GM19438 (cell line): Measurements from ENCODE around the gene SDK2.

Experiments used
- ATAC-seq: cut with Tn5 transposase; IDR thresholded peaks from one replicate; pipeline ENCODE4 v1.9.1; 2021; ENCODE audit warnings: low read depth; ENCODE audit not compliant: unreplicated experiment

The SDK2 gene

DNA sequence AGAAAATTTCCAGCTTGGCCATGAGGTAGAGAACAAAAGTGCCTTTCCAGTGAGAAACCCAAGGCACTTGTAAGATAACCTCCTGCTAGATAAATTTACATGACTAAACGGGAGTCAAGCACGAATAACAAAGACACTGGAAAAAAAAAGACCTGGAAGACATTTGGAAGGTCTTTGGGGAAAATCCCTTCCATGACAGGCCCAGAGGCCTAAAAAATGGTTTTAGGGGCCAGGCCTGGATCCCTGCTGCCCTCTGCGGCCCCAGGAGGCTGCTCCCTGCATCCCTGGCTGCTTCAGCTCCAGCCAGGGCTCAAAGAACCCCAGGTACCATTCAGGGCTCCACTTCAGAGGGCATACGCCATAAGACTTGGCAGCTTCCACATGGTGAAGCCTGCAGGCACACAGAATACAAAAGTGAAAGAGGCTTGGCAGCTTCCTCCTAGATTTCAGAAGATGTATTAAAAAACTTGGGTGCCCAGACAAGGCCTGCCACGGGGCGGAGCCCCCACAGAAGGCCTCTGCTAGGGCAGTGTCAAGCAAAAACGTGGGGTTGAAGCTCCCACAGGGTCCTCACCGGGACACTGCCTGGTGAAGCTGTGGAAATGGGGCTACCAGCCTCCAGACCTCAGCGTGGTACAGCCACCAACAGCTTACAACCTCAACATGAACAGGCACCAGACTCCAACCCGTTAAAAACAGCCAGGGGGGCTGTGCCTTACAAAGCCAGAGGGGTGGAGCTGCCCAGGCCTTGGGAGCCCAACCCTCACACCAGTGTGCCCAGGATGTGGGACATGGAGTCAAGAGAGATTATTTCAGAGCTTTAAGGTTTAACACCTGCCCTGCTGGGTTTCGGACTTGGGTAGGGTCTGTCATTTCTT is 77.1 kb downstream of the SDK2 start:
- ATAC-seq, result no peak

DNA sequence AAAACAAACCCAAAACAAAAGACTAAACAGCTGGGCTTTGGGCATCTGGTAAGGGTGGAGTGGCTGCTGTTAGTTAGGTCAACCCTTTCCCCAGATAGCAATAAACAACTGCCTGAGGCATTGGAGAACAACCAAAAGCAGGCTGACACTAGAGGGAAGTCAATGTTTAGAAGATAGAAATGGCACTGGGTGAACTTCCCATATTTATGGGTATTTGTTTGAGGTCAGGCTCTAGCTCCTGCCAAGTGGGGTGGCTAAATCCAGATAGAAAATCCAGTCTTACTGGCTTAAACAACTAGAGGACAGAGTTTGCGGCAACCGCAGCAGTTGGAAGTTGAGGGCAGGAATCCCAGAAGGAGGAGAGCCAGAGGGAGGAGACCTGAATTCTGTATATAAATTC is 79.4 kb downstream of the SDK2 start:
- ATAC-seq, result no peak

DNA sequence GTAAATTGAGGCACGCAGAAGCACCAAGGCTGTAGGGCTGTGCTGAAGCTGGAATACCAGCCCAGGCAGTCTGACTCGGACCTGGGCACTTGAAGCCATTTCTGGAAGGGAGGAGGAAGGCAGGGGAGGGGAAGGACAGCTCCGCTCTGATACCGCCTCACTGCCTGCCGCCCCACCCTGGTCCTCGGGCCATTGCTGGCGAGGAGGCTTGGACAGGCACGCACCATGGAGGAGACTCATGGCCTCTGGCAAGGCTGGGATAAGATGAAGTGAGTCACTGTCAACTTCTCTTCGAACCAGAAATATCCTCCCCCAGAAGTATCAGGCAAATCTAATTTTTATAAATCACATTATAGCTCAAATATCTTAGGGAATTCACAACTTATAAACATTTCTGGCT is 81.3 kb downstream of the SDK2 start:
- ATAC-seq, result no peak

DNA sequence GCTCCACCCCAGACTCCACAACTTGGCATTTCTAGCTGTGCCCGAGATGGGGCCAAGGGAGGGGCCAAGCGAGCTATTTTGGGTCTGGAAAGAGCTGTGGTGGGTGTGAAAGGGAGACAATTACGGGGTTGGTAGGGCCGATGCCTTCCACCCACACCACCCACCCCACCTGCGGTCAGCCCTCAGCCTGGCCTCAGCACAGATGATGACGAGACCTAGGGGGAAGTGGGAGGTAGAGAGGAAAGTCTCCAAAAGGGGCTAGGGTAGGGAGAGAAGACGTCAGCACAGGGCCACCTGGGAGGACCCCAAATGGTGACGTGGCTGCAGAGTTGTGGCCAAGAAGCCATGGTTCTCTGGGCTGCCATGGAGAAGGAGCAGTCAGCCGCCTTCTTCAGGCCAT is 83.1 kb downstream of the SDK2 start:
- ATAC-seq, result no peak

GRCh38 chr17:73560661-73561060 is 83.6 kb downstream of the SDK2 start:
- no peak for ATAC-seq

GRCh38 chr17:73559532-73559931 is 84.7 kb downstream of the SDK2 start:
- no peak for ATAC-seq

DNA sequence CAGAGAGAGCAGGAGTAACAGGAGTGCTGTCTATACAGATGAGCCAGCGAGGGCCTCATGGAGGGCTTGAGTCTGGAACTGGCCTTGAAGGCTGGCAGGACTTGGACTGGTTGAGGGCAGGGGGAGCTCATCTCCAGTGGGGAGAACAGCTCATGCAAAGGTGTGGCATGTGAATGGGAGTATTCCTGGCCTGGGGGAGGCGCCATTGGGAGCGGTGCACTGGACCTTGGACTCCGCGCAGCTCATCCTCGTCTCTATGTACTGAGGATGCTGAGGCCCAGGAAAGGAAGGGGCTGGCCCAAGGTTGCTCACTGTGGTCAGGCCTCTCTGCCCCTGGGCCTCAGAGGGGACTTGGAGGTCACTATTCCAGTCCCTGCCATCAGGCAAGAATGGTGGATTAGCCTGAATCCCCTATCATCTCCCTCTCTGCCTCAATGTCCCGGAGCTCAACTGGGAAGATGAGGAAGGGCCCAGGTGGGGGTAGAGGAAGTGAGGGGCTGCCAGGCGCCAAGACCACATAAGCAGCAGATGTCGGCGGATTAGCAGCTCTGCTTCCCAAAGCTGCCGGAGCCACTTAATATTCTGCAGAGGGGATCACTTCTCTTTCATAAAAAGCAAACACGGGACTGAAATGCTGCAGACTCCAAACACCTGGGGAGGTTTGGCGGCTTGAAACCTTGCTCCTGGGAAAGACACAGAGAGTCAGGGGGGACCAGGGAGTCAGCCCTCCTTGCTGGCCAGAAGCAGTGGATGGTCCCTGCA is 88.9 kb downstream of the SDK2 start:
- no peak for ATAC-seq

GRCh38 chr17:73554498-73554897 is 89.7 kb downstream of the SDK2 start:
- ATAC-seq, result no peak

DNA sequence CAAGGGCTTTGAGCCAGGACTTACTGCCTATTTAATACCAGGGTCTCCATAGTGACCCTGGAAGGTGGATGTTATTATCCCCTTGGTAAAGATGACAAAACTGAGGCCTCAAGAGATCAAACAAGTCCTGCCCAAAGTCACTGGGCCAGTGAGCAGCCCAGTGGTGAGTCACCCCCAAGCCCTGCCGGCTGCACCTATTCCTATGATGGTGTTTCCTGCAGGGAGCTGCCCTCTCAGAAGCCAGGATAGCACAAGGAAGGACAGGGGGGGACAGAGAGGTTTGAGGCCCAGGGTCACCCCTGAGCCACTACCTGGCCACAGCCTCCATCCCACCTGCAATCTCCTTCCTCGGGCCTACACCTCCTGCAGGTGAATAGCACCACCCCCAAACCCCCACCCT is 90.9 kb downstream of the SDK2 start:
- ATAC-seq, result no peak

GRCh38 chr17:73552300-73553048 is 91.8 kb downstream of the SDK2 start:
- ATAC-seq, result no peak

- ATAC-seq, result no peak
These were observed 92.5 kb downstream of the SDK2 start for GRCh38 chr17:73551759-73552158.

- no peak for ATAC-seq
These were observed 93.1 kb downstream of the SDK2 start for GRCh38 chr17:73551144-73551543.

GRCh38 chr17:73550556-73550955 is 93.7 kb downstream of the SDK2 start:
- ATAC-seq, result no peak

DNA sequence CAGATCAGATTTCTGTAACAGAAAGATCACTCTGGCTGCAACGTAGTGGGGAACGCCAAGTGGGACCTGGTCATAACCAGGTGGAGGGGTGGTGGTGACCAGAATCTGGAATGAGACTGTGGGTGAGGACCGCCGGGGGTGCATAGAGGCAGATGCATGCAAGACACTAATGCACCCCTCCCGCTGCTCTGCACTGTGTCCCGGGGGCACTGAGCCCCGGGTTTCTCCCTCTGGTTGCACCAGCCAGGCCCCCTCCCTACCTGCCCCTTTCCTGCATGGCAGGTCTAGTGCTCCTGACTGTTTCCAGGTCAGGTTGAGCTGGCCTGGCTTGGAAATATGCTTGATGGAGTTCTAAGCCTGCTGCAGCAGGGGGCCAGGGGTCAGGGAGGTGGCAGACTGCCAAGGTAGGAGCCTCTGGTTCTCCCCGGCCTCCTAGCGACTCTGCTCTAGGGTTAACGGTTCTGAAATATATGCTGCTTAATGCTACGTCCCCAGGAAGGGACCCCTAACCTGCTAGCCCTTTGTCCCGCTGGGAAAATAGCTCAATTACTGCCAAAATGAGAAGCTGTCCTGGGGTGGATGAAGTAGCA is 94.3 kb downstream of the SDK2 start:
- no peak for ATAC-seq

- ATAC-seq, result no peak
These were observed 95.5 kb downstream of the SDK2 start for GRCh38 chr17:73548620-73549311.

DNA sequence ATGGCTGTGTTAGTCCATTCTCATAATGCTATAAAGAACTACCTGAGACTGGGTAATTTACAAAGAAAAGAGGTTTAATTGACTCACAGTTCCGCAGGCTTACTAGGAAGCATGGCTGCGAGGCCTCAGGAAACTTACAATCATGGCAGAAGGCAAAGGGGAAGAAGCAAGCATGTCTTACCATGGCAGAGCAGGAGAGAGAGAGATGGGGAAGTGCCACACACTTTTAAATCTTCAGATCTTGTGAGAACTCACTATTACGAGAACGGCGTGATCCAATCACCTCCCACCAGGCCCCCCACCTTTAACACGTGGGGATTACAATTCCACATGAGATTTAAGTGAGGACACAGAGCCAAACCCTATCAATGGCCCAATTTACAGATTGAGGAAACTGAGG is 96.5 kb downstream of the SDK2 start:
- ATAC-seq, result no peak

- ATAC-seq, result no peak
These were observed 97.3 kb downstream of the SDK2 start for GRCh38 chr17:73546770-73547536.

DNA sequence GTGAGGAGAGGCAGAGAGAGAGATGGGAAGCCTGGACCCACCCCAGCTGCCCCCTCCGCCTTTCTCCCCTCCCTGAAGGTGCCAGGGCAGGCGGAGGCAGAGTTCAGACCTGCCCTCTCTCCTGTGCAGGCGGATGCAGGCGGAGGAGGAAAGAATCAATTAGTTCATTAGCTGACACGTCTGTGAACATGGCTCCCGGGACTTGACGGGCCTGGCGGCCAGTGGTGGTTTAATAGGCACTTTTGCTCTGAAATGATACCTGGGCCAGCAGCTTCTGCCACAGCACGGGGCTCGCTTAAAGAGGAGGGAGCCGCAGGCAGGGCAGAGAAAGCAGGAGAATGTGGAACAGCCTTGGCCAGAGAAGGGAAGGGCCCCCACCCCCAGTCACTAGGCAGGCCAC is 98.1 kb downstream of the SDK2 start:
- ATAC-seq, result no peak
